Measurements from ENCODE around the gene THSD4. TPM values are rescaled to one million over a fixed set of nuclear protein-coding genes. Genes with fewer than 3 reads are reported as not detected.

The THSD4 gene
- total RNA-seq, 1 experiment from 2014 or later, result 29.0 TPM

DNA sequence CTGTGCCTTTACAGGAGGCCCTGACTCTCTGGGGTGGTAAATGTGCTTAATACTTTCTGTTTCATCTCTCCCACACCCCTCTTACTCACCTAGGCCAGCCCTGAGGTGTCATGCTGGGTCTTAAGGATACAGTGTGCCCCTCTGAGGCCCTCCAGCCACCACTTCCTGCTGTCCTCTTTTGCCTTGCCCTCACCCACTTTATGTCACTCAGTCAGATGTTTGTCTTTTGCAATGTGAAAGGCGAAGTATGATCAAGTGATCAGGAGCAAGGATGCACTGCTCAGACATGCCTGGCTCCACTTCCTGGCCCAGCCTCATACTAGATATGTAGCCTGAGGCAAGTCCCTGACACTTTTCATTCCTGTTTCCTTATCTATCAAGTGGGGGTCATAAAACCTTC, 356.1 kb downstream of the THSD4 start:
- H3F3A ChIP-seq (ENCODE audit: low read length, unreplicated experiment), result no peaks in the 10 kb centered on the region
- no peaks in the 10 kb centered on the region for H3K9me3 ChIP-seq (ENCODE audit: low read length)
- H3K9ac ChIP-seq (ENCODE audit: low read length), result no peak overlapping the region
- TF ChIP-seq EZH2 (IDR thresholded peaks at IDR 0.05; ENCODE audit: low read length, unreplicated experiment), result no peak
- no peak for TF ChIP-seq EZH2phosphoT487 (IDR thresholded peaks at IDR 0.05; ENCODE audit: borderline replicate concordance, low read length)
- TF ChIP-seq, protein P1, sequence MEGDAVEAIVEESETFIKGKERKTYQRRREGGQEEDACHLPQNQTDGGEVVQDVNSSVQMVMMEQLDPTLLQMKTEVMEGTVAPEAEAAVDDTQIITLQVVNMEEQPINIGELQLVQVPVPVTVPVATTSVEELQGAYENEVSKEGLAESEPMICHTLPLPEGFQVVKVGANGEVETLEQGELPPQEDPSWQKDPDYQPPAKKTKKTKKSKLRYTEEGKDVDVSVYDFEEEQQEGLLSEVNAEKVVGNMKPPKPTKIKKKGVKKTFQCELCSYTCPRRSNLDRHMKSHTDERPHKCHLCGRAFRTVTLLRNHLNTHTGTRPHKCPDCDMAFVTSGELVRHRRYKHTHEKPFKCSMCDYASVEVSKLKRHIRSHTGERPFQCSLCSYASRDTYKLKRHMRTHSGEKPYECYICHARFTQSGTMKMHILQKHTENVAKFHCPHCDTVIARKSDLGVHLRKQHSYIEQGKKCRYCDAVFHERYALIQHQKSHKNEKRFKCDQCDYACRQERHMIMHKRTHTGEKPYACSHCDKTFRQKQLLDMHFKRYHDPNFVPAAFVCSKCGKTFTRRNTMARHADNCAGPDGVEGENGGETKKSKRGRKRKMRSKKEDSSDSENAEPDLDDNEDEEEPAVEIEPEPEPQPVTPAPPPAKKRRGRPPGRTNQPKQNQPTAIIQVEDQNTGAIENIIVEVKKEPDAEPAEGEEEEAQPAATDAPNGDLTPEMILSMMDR (conservative IDR thresholded peaks at IDR 0.05; ENCODE audit: low read depth, low read length), result no peak
- no peak overlapping the region for H3K4me3 ChIP-seq (ENCODE audit: low read length)
- peaks cover 9% of the 10 kb centered on the region; the same call in 1 of the 2 replicates for H3K4me1 ChIP-seq (ENCODE audit: insufficient read depth, low read length)
- no peaks in the 10 kb centered on the region for H3K9me2 ChIP-seq (replicated peaks; ENCODE audit: low read length)
- CTCF ChIA-PET, result no interaction called here
- no peak overlapping the region for H2AFZ ChIP-seq (ENCODE audit: low read length)
- POLR2A ChIA-PET (ENCODE audit: unreplicated experiment), result no interaction called here
- intact Hi-C loops (cut with micrococcal nuclease), result no loop called here
- DNase-seq, result peak; percentile 35
- H3K27me3 ChIP-seq (ENCODE audit: low read length), result no peaks in the 10 kb centered on the region
- no peaks in the 10 kb centered on the region for H3K36me3 ChIP-seq (ENCODE audit: low read depth, low read length)
- no peak overlapping the region for H3K27ac ChIP-seq (ENCODE audit: low read length)
- H3K4me2 ChIP-seq (ENCODE audit: low read length), result no peak overlapping the region
- H4K20me1 ChIP-seq (ENCODE audit: low read length), result no peaks in the 10 kb centered on the region
- ATAC-seq, result no peak
- H3K79me2 ChIP-seq (ENCODE audit: low read length), result no peaks in the 10 kb centered on the region
- no TSS peak for BruUV-seq (replicated peaks)

DNA sequence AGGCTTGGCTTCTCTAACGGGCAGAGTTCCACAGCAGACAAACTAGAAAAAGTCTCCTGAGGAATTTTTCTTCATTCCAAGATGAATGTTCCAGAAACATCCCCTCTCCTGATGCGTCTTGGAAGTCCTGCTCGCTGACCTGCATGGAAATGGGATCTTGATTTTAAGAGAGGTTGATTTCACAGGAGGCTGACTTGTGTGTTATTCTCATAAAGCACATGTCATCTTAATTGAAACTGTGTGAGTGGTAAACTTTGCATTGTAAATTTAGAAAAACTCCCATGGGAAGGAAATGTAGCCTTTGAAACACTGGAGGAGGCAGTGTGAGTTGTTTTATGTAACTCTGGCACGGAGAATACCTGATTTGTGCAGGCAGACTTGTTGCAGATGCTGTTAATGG, 357.3 kb downstream of the THSD4 start:
- Histone ChIP-seq H3K36me3 (ENCODE audit: low read depth, low read length) (no peaks in the 10 kb centered on the region), H3K4me3 (ENCODE audit: low read length) (no peak overlapping the region), H3K27ac (ENCODE audit: low read length) (no peak overlapping the region), H3K79me2 (ENCODE audit: low read length) (no peaks in the 10 kb centered on the region), H3K9me2 (replicated peaks; ENCODE audit: low read length) (no peaks in the 10 kb centered on the region), H4K20me1 (ENCODE audit: low read length) (no peaks in the 10 kb centered on the region), H2AFZ (ENCODE audit: low read length) (no peak overlapping the region), H3K4me2 (ENCODE audit: low read length) (no peak overlapping the region), H3K4me1 (ENCODE audit: insufficient read depth, low read length) (peaks cover 9% of the 10 kb centered on the region; the same call in 1 of the 2 replicates), H3F3A (ENCODE audit: low read length, unreplicated experiment) (no peaks in the 10 kb centered on the region), H3K9ac (ENCODE audit: low read length) (no peak overlapping the region), H3K27me3 (ENCODE audit: low read length) (no peaks in the 10 kb centered on the region), H3K9me3 (ENCODE audit: low read length) (no peaks in the 10 kb centered on the region)
- POLR2A ChIA-PET (ENCODE audit: unreplicated experiment), result no interaction called here
- CTCF ChIA-PET, result no interaction called here
- TF ChIP-seq EZH2 (IDR thresholded peaks at IDR 0.05; ENCODE audit: low read length, unreplicated experiment), result no peak
- no peak for TF ChIP-seq EZH2phosphoT487 (IDR thresholded peaks at IDR 0.05; ENCODE audit: borderline replicate concordance, low read length)
- TF ChIP-seq, protein P1 (conservative IDR thresholded peaks at IDR 0.05; ENCODE audit: low read depth, low read length), result no peak
- DNase-seq (no peak), ATAC-seq (no peak)
- no TSS peak for BruUV-seq (replicated peaks)
- intact Hi-C loops (cut with micrococcal nuclease), result no loop called here

DNA sequence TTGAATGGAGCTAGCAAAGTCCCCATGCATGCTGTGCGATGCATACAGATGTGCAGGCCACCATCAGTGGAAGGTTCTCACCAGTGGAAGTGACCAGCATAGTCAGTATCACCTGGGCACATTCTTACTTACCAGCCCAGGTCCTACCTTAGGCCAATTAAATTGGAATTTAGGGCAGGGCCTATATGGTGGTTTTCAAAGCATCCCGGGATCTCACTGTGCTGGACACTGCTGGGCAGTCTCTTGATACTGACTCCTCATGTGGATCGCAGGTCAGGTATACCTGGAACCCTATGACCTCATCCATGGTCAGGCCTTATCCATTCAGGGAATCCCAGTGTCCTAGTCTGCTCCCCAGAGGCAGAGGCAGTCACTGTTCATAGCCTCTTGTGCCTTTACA, 358.5 kb downstream of the THSD4 start:
- Histone ChIP-seq H3K9me3 (ENCODE audit: low read length) (no peaks in the 10 kb centered on the region), H2AFZ (ENCODE audit: low read length) (no peak overlapping the region), H3K36me3 (ENCODE audit: low read depth, low read length) (no peaks in the 10 kb centered on the region), H3K9ac (ENCODE audit: low read length) (no peak overlapping the region), H3K4me1 (ENCODE audit: insufficient read depth, low read length) (peaks cover 9% of the 10 kb centered on the region; the same call in 1 of the 2 replicates), H3K4me2 (ENCODE audit: low read length) (no peak overlapping the region), H4K20me1 (ENCODE audit: low read length) (no peaks in the 10 kb centered on the region), H3K27ac (ENCODE audit: low read length) (no peak overlapping the region), H3F3A (ENCODE audit: low read length, unreplicated experiment) (no peaks in the 10 kb centered on the region), H3K4me3 (ENCODE audit: low read length) (no peak overlapping the region), H3K27me3 (ENCODE audit: low read length) (no peaks in the 10 kb centered on the region), H3K9me2 (replicated peaks; ENCODE audit: low read length) (no peaks in the 10 kb centered on the region), H3K79me2 (ENCODE audit: low read length) (no peaks in the 10 kb centered on the region)
- intact Hi-C loops (cut with micrococcal nuclease), result no loop called here
- POLR2A ChIA-PET (ENCODE audit: unreplicated experiment), result no interaction called here
- CTCF ChIA-PET, result no interaction called here
- no peak for DNase-seq
- TF ChIP-seq EZH2phosphoT487 (IDR thresholded peaks at IDR 0.05; ENCODE audit: borderline replicate concordance, low read length), result no peak
- TF ChIP-seq, protein P1 (conservative IDR thresholded peaks at IDR 0.05; ENCODE audit: low read depth, low read length), result no peak
- TF ChIP-seq EZH2 (IDR thresholded peaks at IDR 0.05; ENCODE audit: low read length, unreplicated experiment), result no peak
- no TSS peak for BruUV-seq (replicated peaks)
- no peak for ATAC-seq
